ENCODE results near the gene MAP1B.

Gene MAP1B

DNA sequence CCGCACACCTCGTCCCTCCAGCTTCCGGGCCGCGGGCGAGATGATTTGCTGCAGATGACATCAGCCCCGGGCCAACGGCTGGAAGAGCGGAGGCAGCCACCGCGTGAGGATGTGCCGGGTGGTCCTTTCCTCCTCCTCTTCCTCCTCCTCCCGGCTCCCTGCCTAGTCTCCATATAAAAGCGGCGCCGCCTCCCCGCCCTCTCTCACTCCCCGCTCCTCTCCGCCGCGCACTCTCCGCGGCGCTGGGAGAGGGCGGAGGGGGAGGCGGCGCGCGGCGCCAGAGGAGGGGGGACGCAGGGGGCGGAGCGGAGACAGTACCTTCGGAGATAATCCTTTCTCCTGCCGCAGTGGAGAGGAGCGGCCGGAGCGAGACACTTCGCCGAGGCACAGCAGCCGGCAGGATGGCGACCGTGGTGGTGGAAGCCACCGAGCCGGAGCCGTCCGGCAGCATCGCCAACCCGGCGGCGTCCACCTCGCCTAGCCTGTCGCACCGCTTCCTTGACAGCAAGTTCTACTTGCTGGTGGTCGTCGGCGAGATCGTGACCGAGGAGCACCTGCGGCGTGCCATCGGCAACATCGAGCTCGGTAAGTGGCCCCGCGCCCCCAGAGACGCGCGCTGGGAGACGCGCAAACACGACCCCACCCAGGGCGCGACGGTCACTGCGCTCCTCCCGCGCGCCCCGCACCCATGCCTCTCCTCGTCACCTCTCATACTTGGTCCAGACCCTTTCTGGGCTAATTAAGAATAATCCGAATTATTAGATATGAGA lies at the start of gene MAP1B:
MAP1B (plus strand) TSS at position 345 of the 770 bp plus-strand sequence; CDS start at position 402, 57 bp downstream.
- Histone ChIP-seq H3K27me3 (ENCODE audit: control insufficient read depth, insufficient read depth, low read length) (peaks cover 5% of the 10 kb centered on the region), H3K36me3 (ENCODE audit: control insufficient read depth, insufficient read depth, low read length) (no peaks in the 10 kb centered on the region), H3K4me3 (ENCODE audit: low read length) (peak within 1 kb of the TSS; percentile 81), H3K4me1 (ENCODE audit: control insufficient read depth, insufficient read depth, low read length) (peaks cover 2% of the 10 kb centered on the region), H3K27ac (ENCODE audit: low read depth, low read length) (peak within 1 kb of the TSS; percentile 75), H3K9ac (ENCODE audit: low read length) (peak within 1 kb of the TSS; percentile 56)

DNA sequence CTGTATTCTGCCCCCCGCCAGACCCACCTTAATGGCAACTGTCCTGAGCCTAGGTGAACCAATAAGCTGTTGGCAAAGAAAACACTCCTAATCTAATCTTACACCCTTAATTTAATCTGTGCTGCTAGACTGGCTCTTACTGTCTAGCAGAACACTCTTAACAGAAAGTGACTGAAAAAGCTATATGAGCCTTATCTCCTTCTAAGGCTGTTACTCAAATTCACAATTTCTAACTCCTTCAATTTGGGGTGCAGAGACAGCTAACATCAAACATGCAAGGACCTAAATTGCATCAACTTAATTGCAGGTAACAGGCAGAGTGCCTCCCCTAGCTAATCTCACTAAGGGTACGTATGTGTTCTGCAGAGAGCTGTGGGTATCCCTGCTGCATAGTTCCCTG lies 49.5 kb upstream of the MAP1B start:
- Histone ChIP-seq H3K9ac (ENCODE audit: low read length) (no peak overlapping the region), H3K27me3 (ENCODE audit: control insufficient read depth, insufficient read depth, low read length) (no peaks in the 10 kb centered on the region), H3K36me3 (ENCODE audit: control insufficient read depth, insufficient read depth, low read length) (no peaks in the 10 kb centered on the region), H3K4me3 (ENCODE audit: low read length) (no peak overlapping the region), H3K27ac (ENCODE audit: low read depth, low read length) (no peak overlapping the region), H3K4me1 (ENCODE audit: control insufficient read depth, insufficient read depth, low read length) (no peaks in the 10 kb centered on the region)

DNA sequence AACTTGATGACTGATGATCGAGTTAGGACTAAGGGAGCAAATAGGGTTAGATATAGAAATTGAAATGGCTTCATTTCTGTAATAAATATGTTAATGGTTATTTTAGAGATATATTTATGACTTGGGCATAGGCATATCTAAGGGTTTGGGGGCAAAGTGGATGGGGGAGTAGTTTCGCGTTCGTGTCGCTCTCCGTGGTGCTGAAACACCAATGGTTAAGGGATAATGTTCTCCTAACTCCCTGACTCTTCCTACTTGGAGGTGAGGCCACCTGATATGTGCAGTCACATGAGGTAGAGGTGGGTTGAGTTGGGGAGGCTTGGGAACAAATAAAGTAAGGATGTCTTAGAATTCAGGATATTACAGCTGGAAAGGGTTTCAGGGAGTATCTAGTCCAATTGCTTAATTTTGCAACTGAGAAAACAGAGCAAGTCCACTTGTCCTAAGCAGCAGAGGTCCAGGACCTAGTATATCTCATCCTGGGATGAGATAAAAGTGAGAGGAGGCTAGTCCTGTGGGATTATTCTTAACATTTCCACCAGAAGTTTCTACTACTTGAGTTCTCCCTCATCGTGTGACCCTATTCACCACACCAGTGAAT lies 44.0 kb upstream of the MAP1B start:
- no peak overlapping the region for H3K9ac ChIP-seq (ENCODE audit: low read length)
- no peaks in the 10 kb centered on the region for H3K36me3 ChIP-seq (ENCODE audit: control insufficient read depth, insufficient read depth, low read length)
- no peaks in the 10 kb centered on the region for H3K4me1 ChIP-seq (ENCODE audit: control insufficient read depth, insufficient read depth, low read length)
- no peak overlapping the region for H3K27ac ChIP-seq (ENCODE audit: low read depth, low read length)
- no peaks in the 10 kb centered on the region for H3K27me3 ChIP-seq (ENCODE audit: control insufficient read depth, insufficient read depth, low read length)
- H3K4me3 ChIP-seq (ENCODE audit: low read length), result no peak overlapping the region

DNA sequence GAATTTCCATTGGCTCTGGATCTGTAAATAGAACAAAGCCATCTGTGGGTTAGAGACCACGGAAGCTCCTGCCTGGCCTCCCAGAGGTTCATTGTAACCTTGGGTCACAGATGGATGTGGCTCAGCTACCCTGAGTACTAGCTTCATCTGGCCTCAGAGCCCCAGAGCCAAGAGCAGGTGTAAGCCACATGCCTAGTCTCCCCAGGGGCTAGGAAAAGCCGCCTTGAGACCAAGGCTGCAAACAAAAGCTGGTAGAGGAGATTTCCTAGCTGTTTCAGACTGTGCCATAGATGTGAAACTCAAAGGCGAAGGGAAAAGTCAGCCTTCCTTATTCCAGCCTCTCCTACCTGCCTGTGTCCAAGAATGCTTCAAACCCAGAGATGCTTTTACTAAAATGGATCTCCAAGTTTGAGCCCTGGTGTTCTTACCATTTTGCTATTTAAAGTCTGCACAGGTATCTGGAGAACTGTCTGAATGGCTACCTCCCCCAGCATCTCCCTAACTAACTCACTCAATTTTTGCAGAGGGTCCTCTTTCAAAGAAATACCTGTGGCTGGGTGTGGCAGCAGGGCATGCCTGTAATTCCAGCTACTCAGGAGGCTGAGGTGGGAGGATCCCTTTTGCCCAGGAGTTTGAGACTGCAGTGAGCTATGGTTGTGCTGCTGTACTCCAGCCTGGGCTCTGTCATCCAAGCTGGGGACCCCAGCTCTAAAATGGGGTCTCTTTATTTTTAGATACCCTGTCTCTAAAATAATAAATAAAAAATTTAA lies 42.3 kb upstream of the MAP1B start:
- H3K9ac ChIP-seq (ENCODE audit: low read length), result no peak overlapping the region
- no peak overlapping the region for H3K27ac ChIP-seq (ENCODE audit: low read depth, low read length)
- no peaks in the 10 kb centered on the region for H3K4me1 ChIP-seq (ENCODE audit: control insufficient read depth, insufficient read depth, low read length)
- H3K4me3 ChIP-seq (ENCODE audit: low read length), result no peak overlapping the region
- no peaks in the 10 kb centered on the region for H3K27me3 ChIP-seq (ENCODE audit: control insufficient read depth, insufficient read depth, low read length)
- H3K36me3 ChIP-seq (ENCODE audit: control insufficient read depth, insufficient read depth, low read length), result no peaks in the 10 kb centered on the region

DNA sequence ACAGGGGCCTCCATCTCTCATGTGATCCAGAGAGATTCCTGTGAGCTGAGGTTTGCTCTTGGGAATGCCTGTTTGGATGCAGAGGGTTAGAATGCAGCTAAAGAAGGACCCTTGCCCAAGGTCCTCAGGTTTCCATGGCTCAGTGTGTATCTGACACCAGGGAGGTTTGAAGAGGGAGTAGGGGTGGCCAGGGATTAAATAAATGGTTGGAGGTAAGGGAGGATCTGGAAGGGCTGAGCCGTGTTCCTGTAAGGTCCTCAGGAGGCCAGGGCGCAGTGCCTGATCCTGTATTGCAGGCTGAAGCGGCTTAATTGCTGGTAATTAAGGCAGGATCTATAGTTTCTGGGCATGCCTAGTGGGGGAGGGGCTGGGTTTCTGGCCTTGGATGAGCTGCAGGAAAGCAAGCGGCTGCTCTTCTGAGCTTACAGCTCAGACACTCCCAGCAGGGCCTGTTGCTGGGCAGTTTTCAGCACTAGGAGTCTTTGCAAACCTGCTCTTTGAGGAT lies 41.5 kb upstream of the MAP1B start:
- no peak overlapping the region for H3K27ac ChIP-seq (ENCODE audit: low read depth, low read length)
- no peaks in the 10 kb centered on the region for H3K4me1 ChIP-seq (ENCODE audit: control insufficient read depth, insufficient read depth, low read length)
- no peak overlapping the region for H3K4me3 ChIP-seq (ENCODE audit: low read length)
- no peaks in the 10 kb centered on the region for H3K36me3 ChIP-seq (ENCODE audit: control insufficient read depth, insufficient read depth, low read length)
- H3K9ac ChIP-seq (ENCODE audit: low read length), result no peak overlapping the region
- H3K27me3 ChIP-seq (ENCODE audit: control insufficient read depth, insufficient read depth, low read length), result no peaks in the 10 kb centered on the region

DNA sequence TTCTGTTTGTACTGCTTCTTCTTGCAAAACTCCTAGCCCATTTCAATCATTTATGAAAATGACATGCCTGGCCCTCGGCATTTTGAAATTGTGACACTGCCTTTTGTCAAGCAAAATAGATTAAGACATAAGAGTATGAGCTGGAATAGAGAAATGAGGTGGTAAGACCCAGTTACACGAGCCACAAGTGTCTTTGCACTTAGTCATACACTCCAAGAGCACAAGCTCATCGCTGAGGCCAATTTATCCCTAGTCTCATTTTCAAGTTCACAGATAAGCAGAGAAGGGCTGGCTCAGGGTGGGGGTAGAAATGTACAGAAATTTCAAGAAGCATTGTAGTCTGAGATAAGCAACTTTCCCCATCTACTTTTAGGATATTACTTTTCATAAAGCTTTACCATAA lies 40.6 kb upstream of the MAP1B start:
- H3K27me3 ChIP-seq (ENCODE audit: control insufficient read depth, insufficient read depth, low read length), result no peaks in the 10 kb centered on the region

DNA sequence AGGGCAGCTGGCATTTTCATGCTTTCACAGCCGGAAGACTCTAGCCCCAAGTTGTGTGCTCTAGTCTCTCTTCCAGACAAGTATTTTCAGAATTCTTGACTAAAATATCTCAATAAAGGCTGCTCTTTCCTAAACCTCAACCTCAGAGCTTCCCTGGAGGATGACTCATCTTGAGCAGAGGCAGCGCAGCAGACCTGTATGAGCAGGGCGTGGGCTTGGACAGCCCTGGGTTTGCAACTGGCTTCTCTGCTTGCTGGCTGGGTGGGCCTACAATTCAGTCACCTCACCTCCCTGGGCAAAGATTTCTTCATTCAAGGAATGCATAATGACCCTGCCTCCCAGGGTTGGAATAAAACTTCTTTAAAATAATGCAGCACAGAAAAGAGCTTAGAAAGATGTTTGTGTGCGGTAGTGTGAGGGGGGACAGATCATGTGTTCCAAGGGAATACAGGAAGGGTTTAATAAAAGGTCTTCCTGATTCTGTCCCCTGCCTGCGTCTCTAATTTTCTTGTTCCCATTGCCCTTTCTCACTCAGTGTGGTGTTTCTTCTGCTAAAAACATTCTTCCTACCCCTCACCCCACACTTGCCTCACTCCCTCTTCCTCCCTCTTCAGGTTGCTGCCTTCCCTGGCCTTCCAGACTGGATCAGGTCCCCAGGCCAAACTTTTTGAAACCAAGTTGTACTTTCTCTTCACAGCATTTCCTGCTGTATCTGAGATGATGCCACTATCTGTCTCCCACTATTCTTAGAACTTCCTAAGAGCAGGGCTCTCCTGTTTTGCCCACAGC lies 39.4 kb upstream of the MAP1B start:
- no peak overlapping the region for H3K9ac ChIP-seq (ENCODE audit: low read length)
- no peak overlapping the region for H3K4me3 ChIP-seq (ENCODE audit: low read length)
- no peaks in the 10 kb centered on the region for H3K4me1 ChIP-seq (ENCODE audit: control insufficient read depth, insufficient read depth, low read length)
- H3K36me3 ChIP-seq (ENCODE audit: control insufficient read depth, insufficient read depth, low read length), result no peaks in the 10 kb centered on the region
- no peaks in the 10 kb centered on the region for H3K27me3 ChIP-seq (ENCODE audit: control insufficient read depth, insufficient read depth, low read length)
- H3K27ac ChIP-seq (ENCODE audit: low read depth, low read length), result no peak overlapping the region

More for the DNA sequence above, 40.6 kb upstream of the MAP1B start:
- no peak overlapping the region for H3K9ac ChIP-seq (ENCODE audit: low read length)
- no peak overlapping the region for H3K27ac ChIP-seq (ENCODE audit: low read depth, low read length)
- no peak overlapping the region for H3K4me3 ChIP-seq (ENCODE audit: low read length)
- no peaks in the 10 kb centered on the region for H3K4me1 ChIP-seq (ENCODE audit: control insufficient read depth, insufficient read depth, low read length)
- H3K36me3 ChIP-seq (ENCODE audit: control insufficient read depth, insufficient read depth, low read length), result no peaks in the 10 kb centered on the region

DNA sequence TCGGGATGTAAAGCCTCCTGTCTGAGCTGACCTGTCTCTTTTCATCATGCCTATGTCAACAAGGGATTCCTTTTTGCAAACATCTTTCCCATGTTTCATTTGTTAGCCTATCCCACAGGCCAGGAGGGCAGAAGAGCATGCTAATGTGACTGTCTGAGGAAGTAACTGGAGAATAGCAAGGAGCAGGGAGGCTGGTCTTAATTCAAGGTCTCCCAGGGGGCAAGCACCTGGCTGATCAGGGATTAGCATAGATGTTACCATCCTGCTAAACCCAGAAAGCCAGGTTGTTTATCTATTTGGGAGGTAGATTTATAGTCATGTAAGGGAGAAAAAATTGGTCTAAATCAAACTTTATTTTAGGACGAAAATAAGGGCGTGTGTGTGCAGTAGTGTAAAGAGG lies 36.7 kb upstream of the MAP1B start:
- Histone ChIP-seq H3K36me3 (ENCODE audit: control insufficient read depth, insufficient read depth, low read length) (no peaks in the 10 kb centered on the region), H3K27me3 (ENCODE audit: control insufficient read depth, insufficient read depth, low read length) (no peaks in the 10 kb centered on the region), H3K4me3 (ENCODE audit: low read length) (no peak overlapping the region), H3K9ac (ENCODE audit: low read length) (no peak overlapping the region), H3K27ac (ENCODE audit: low read depth, low read length) (no peak overlapping the region), H3K4me1 (ENCODE audit: control insufficient read depth, insufficient read depth, low read length) (no peaks in the 10 kb centered on the region)

DNA sequence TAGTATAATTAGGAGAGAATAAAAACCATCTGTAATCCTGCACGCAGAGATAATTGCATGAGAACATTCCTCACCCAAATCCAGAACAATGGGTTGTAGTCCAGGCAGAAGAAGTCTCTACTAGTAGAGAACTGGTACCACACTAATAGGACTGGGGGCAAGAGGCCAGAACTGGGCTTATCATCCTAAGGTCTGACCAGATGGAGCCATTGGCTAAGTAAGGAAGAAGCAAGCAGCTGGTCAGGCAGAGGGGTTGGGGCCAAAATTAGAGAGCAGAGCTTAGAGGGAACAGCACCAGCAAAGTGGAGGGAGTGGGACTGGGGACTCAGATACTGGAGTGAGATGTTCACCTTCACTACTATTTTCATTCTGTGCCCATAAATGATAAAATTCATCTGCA lies 35.4 kb upstream of the MAP1B start:
- Histone ChIP-seq H3K4me1 (ENCODE audit: control insufficient read depth, insufficient read depth, low read length) (no peaks in the 10 kb centered on the region), H3K4me3 (ENCODE audit: low read length) (no peak overlapping the region), H3K27ac (ENCODE audit: low read depth, low read length) (no peak overlapping the region), H3K36me3 (ENCODE audit: control insufficient read depth, insufficient read depth, low read length) (no peaks in the 10 kb centered on the region), H3K27me3 (ENCODE audit: control insufficient read depth, insufficient read depth, low read length) (no peaks in the 10 kb centered on the region), H3K9ac (ENCODE audit: low read length) (no peak overlapping the region)

DNA sequence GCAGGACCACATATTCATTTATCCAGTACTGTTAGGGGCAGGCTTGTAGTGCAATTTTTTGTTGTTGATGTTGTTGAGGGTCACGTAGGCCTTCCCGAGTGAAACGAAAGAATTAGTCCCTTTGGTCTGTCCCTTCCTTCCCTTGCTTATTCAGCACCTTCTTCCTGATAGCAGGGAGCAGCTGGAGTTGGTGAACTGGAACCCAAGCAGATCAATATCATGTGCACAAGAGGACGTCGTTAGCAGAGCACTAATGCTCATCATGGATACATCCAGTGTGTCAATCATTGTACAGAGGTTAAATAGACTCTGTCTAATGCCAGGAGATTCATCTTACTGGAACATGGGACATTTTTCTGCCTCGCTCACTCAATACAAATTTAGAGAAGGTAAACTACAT lies 33.0 kb upstream of the MAP1B start:
- Histone ChIP-seq H3K4me1 (ENCODE audit: control insufficient read depth, insufficient read depth, low read length) (no peaks in the 10 kb centered on the region), H3K9ac (ENCODE audit: low read length) (no peak overlapping the region), H3K27me3 (ENCODE audit: control insufficient read depth, insufficient read depth, low read length) (no peaks in the 10 kb centered on the region), H3K27ac (ENCODE audit: low read depth, low read length) (no peak overlapping the region), H3K4me3 (ENCODE audit: low read length) (no peak overlapping the region), H3K36me3 (ENCODE audit: control insufficient read depth, insufficient read depth, low read length) (no peaks in the 10 kb centered on the region)

DNA sequence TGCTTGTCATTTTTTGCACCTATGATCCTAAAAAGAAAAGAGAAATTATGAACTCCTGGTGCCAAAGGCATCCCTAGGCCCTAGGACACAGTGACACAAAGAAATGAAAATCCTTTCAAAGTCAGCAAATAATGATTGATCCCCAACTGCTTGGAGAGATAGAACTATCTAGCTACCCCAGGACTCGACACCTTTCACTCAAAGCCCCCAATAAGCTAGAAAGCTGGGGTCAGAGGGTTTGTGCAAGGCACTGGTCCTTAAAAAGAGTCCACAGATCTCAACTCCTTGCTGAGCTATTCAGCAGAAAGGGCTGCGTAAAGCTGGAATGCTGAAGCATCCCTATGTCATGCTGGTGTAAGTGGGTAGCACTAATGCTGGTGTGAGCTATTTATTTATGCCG lies 31.8 kb upstream of the MAP1B start:
- H3K36me3 ChIP-seq (ENCODE audit: control insufficient read depth, insufficient read depth, low read length), result no peaks in the 10 kb centered on the region
- H3K27me3 ChIP-seq (ENCODE audit: control insufficient read depth, insufficient read depth, low read length), result no peaks in the 10 kb centered on the region
- H3K4me1 ChIP-seq (ENCODE audit: control insufficient read depth, insufficient read depth, low read length), result no peaks in the 10 kb centered on the region
- no peak overlapping the region for H3K4me3 ChIP-seq (ENCODE audit: low read length)
- no peak overlapping the region for H3K27ac ChIP-seq (ENCODE audit: low read depth, low read length)
- H3K9ac ChIP-seq (ENCODE audit: low read length), result no peak overlapping the region
